Astrocyte (in vitro differentiated cells and primary cell): ENCODE data around the gene RPN2. TPM values are rescaled to one million over a fixed set of nuclear protein-coding genes. Genes with fewer than 3 reads are reported as not detected.

Source experiments
- DNase-seq: peaks from one replicate; pipeline ENCODE4 v3.0.0-alpha.2; 2010; ENCODE audit warnings: low read depth
- FAIRE-seq: peaks from 2 replicates; lab custom pipeline; 2011; peaks lifted over from hg19 to GRCh38; lab: Jason Lieb, UNC
- H2AFZ ChIP-seq: 2 replicates; pipeline ENCODE4 v1.6.0; 2012; ENCODE audit warnings: low read depth, low read length, inconsistent platforms
- H3K27ac ChIP-seq: 2 replicates; pipeline ENCODE4 v1.5.1; 2011; ENCODE audit warnings: low read depth, low read length, inconsistent platforms
- H3K27me3 ChIP-seq: 2 replicates; pipeline ENCODE4 v1.6.0; 2011; ENCODE audit warnings: low read length, inconsistent platforms; ENCODE audit not compliant: insufficient read depth
- H3K36me3 ChIP-seq: 2 replicates; pipeline ENCODE4 v1.5.1; 2011; ENCODE audit warnings: low read length, inconsistent platforms; ENCODE audit not compliant: insufficient read depth
- H3K4me1 ChIP-seq: 2 replicates; pipeline ENCODE4 v1.5.1; 2011; ENCODE audit warnings: low read length, inconsistent platforms; ENCODE audit not compliant: insufficient read depth
- H3K4me2 ChIP-seq: 2 replicates; pipeline ENCODE4 v1.6.0; 2012; ENCODE audit warnings: low read length, inconsistent platforms
- H3K4me3 ChIP-seq: 2 replicates; pipeline ENCODE4 v1.5.1; 2011; ENCODE audit warnings: low read depth, mild to moderate bottlenecking, low read length, inconsistent platforms; ENCODE audit not compliant: insufficient read depth
- H3K79me2 ChIP-seq: 2 replicates; pipeline ENCODE4 v1.6.0; 2012; ENCODE audit warnings: mild to moderate bottlenecking, low read length, inconsistent platforms; ENCODE audit not compliant: insufficient read depth
- H3K9ac ChIP-seq: 2 replicates; pipeline ENCODE4 v1.6.0; 2012; ENCODE audit warnings: mild to moderate bottlenecking, low read length, inconsistent platforms
- H3K9me3 ChIP-seq: 2 replicates; pipeline ENCODE4 v1.5.1; 2012; ENCODE audit warnings: low read depth, mild to moderate bottlenecking, low read length, inconsistent platforms; ENCODE audit not compliant: insufficient read depth
- H4K20me1 ChIP-seq: 2 replicates; pipeline ENCODE4 v1.6.0; 2012; ENCODE audit warnings: low read length, inconsistent platforms; ENCODE audit not compliant: insufficient read depth
- H3K27ac Mint-ChIP-seq: one replicate; pipeline ENCODE4 v1.8.0; 2021; ENCODE audit warnings: mild to moderate bottlenecking, mixed read lengths; ENCODE audit not compliant: unreplicated experiment
- H3K27me3 Mint-ChIP-seq: one replicate; pipeline ENCODE4 v1.8.0; 2021; ENCODE audit warnings: low read depth, mixed read lengths; ENCODE audit not compliant: unreplicated experiment
- H3K36me3 Mint-ChIP-seq: one replicate; pipeline ENCODE4 v1.8.0; 2021; ENCODE audit warnings: low read depth, mixed read lengths; ENCODE audit not compliant: unreplicated experiment
- H3K4me1 Mint-ChIP-seq: one replicate; pipeline ENCODE4 v1.8.0; 2021; ENCODE audit warnings: low read depth, mixed read lengths; ENCODE audit not compliant: unreplicated experiment
- H3K4me3 Mint-ChIP-seq: one replicate; pipeline ENCODE4 v1.8.0; 2021; ENCODE audit warnings: mild to moderate bottlenecking, moderate library complexity, mixed read lengths; ENCODE audit not compliant: unreplicated experiment
- H3K9me3 Mint-ChIP-seq: one replicate; pipeline ENCODE4 v1.8.0; 2021; ENCODE audit warnings: mild to moderate bottlenecking, mixed read lengths; ENCODE audit not compliant: unreplicated experiment
- CTCF ChIP-seq: IDR thresholded peaks from 2 replicates; pipeline ENCODE4 v1.5.1; 2011; ENCODE audit warnings: low read depth, mild to moderate bottlenecking, inconsistent platforms, low read length, moderate library complexity; ENCODE audit not compliant: insufficient read depth
- EZH2 ChIP-seq: IDR thresholded peaks from 2 replicates; pipeline ENCODE4 v1.6.1; 2012; ENCODE audit warnings: mild to moderate bottlenecking, low read length, inconsistent platforms; ENCODE audit not compliant: insufficient read depth
- total RNA-seq: library from RNA; stranded (reverse); gene quantifications from 2 replicates; pipeline ENCODE4 v1.2.1, GENCODE V29; 2021

The RPN2 gene
- total RNA-seq, 1 donor from 2014 or later = 259 TPM

GRCh38 chr20:37259865-37260264 is 80.7 kb downstream of the RPN2 start:
- Mint-ChIP-seq H3K27me3 (peaks cover 38% of the 10 kb centered on the region), H3K9me3 (no peaks in the 10 kb centered on the region), H3K36me3 (no peaks in the 10 kb centered on the region), H3K4me1 (no peaks in the 10 kb centered on the region), H3K27ac (no peak overlapping the region), H3K4me3 (no peak overlapping the region)
- no peaks in the 10 kb centered on the region for H3K4me1 ChIP-seq
- DNase-seq = no peak
- no peaks in the 10 kb centered on the region for H3K79me2 ChIP-seq
- H3K27me3 ChIP-seq = peaks cover 36% of the 10 kb centered on the region
- no peak overlapping the region for H3K4me3 ChIP-seq
- H3K27ac ChIP-seq = no peak overlapping the region
- FAIRE-seq = no peak
- no peaks in the 10 kb centered on the region for H4K20me1 ChIP-seq
- no peaks in the 10 kb centered on the region for H3K9me3 ChIP-seq
- H3K4me2 ChIP-seq = no peak overlapping the region
- H3K9ac ChIP-seq = no peak overlapping the region
- no peak overlapping the region for H2AFZ ChIP-seq
- no peaks in the 10 kb centered on the region for H3K36me3 ChIP-seq
- TF ChIP-seq CTCF (no peak), EZH2 (no peak)

GRCh38 chr20:37260923-37261322 is 81.8 kb downstream of the RPN2 start:
- H3K79me2 ChIP-seq = no peaks in the 10 kb centered on the region
- Mint-ChIP-seq H3K4me1 (no peaks in the 10 kb centered on the region), H3K4me3 (no peak overlapping the region), H3K27ac (no peak overlapping the region), H3K27me3 (peaks cover 37% of the 10 kb centered on the region), H3K36me3 (no peaks in the 10 kb centered on the region), H3K9me3 (no peaks in the 10 kb centered on the region)
- no peak overlapping the region for H3K9ac ChIP-seq
- TF ChIP-seq EZH2 (no peak), CTCF (no peak)
- H2AFZ ChIP-seq = no peak overlapping the region
- no peak overlapping the region for H3K4me2 ChIP-seq
- no peaks in the 10 kb centered on the region for H3K36me3 ChIP-seq
- H3K9me3 ChIP-seq = no peaks in the 10 kb centered on the region
- no peaks in the 10 kb centered on the region for H3K4me1 ChIP-seq
- no peak overlapping the region for H3K4me3 ChIP-seq
- no peak overlapping the region for H3K27ac ChIP-seq
- no peaks in the 10 kb centered on the region for H4K20me1 ChIP-seq
- H3K27me3 ChIP-seq = peaks cover 36% of the 10 kb centered on the region
- no peak for DNase-seq
- FAIRE-seq = no peak

GRCh38 chr20:37261714-37262113 is 82.6 kb downstream of the RPN2 start, which contains the start of gene GHRH:
TSS of gene GHRH (minus strand) at chr20:37261814. CDS start at chr20:37256889, 4,925 bp downstream.
- no peak within 1 kb of the TSS for H3K9ac ChIP-seq
- H3K79me2 ChIP-seq = no peaks in the 10 kb centered on the region
- Mint-ChIP-seq H3K4me3 (no peak within 1 kb of the TSS), H3K36me3 (no peaks in the 10 kb centered on the region), H3K9me3 (no peaks in the 10 kb centered on the region), H3K27me3 (peaks cover 35% of the 10 kb centered on the region), H3K27ac (no peak within 1 kb of the TSS), H3K4me1 (no peaks in the 10 kb centered on the region)
- H4K20me1 ChIP-seq = no peaks in the 10 kb centered on the region
- H3K27ac ChIP-seq = no peak within 1 kb of the TSS
- H3K9me3 ChIP-seq = no peaks in the 10 kb centered on the region
- TF ChIP-seq CTCF (no peak), EZH2 (no peak)
- H3K4me3 ChIP-seq = no peak within 1 kb of the TSS
- no peak for FAIRE-seq
- peaks cover 29% of the 10 kb centered on the region for H3K27me3 ChIP-seq
- no peak within 1 kb of the TSS for H2AFZ ChIP-seq
- no peaks in the 10 kb centered on the region for H3K4me1 ChIP-seq
- no peaks in the 10 kb centered on the region for H3K36me3 ChIP-seq
- no peak within 1 kb of the TSS for H3K4me2 ChIP-seq
- no peak for DNase-seq
